K562 (cell line): ENCODE measurements around the gene MBD6. TPM values are rescaled to one million over a fixed set of nuclear protein-coding genes. Genes with fewer than 3 reads are reported as not detected.

Source experiments
- ATAC-seq: fragments of 200-7000 bp; cut with Tn5 transposase; 3 replicates; pipeline ENCODE4 v1.9.1; 2020; ENCODE audit warnings: moderate library complexity
- BruUV-seq: library from RNA; stranded (reverse); fragments of 400-500 nt; replicated peaks from 2 replicates; lab custom pipeline; 2021; lab: Mats Ljungman, UMichigan
- CTCF ChIA-PET: fragments of 300-600 bp; formaldehyde crosslinking; extraction: SDS; loops from one replicate; lab custom pipeline; 2021; ENCODE audit warnings: low intra/inter-chr PET ratio; lab: Yijun Ruan, JAX
- POLR2A ChIA-PET: fragments of 300-600, 350-650 bp; sonication (Branson Sonifier 250); formaldehyde crosslinking; extraction: SDS; loops from one replicate; lab custom pipeline; 2021; ENCODE audit warnings: antibody characterized with exemption, inconsistent platforms; lab: Yijun Ruan, JAX
- DNase-seq, 4 experiments: peaks; one replicate each; pipeline versions ENCODE4 v3.0.0 to v3.0.0-alpha.2; 2011 to 2018; ENCODE audit warnings: low spot score in 3 of 4, mixed read lengths in 3 of 4; ENCODE audit errors: extremely low read depth in 1 of 4
- FAIRE-seq: peaks from 2 replicates; lab custom pipeline; 2011; peaks lifted over from hg19 to GRCh38; lab: Jason Lieb, UNC
- H2AFZ ChIP-seq: 2 replicates; pipeline ENCODE4 v1.6.0; 2011; ENCODE audit warnings: low read depth, low read length, control low read depth, inconsistent platforms
- H3K27ac ChIP-seq: fragments of 200-600 bp; 3 replicates; pipeline ENCODE4 v1.8.0; 2011; ENCODE audit warnings: low read depth, mild to moderate bottlenecking, control low read depth, inconsistent platforms, low read length, moderate library complexity, mixed read lengths; ENCODE audit errors: extremely low read depth
- H3K27me3 ChIP-seq, 2 experiments: fragments of 300-600 bp in 1 of 2; 2 replicates in 1 of 2; 3 replicates in 1 of 2; pipeline versions ENCODE4 v1.6.0 to v1.8.0; 2011; ENCODE audit warnings: inconsistent platforms in 2 of 2, low read length in 2 of 2, mild to moderate bottlenecking in 1 of 2, mixed read lengths in 1 of 2, moderate library complexity in 1 of 2; ENCODE audit not compliant: control insufficient read depth in 2 of 2, insufficient read depth in 2 of 2
- H3K36me3 ChIP-seq: fragments of 300-600 bp; 3 replicates; pipeline ENCODE4 v1.8.0; 2011; ENCODE audit warnings: mild to moderate bottlenecking, low read length, inconsistent platforms; ENCODE audit not compliant: control insufficient read depth, insufficient read depth
- H3K4me1 ChIP-seq, 2 experiments: fragments of 200-600 bp in 1 of 2; replicated peaks in 1 of 2; 2 replicates in 1 of 2; 3 replicates in 1 of 2; pipeline versions ENCODE4 v1.5.1 to v1.8.0; 2011; ENCODE audit warnings: inconsistent platforms in 2 of 2, low read length in 2 of 2, mild to moderate bottlenecking in 1 of 2, mixed read lengths in 1 of 2, moderate library complexity in 1 of 2; ENCODE audit not compliant: control insufficient read depth in 2 of 2, insufficient read depth in 2 of 2
- H3K4me2 ChIP-seq: 2 replicates; pipeline ENCODE4 v1.6.1; 2011; ENCODE audit warnings: low read length, control low read depth, inconsistent platforms, mixed read lengths; ENCODE audit not compliant: insufficient read depth
- H3K4me3 ChIP-seq: fragments of 200-600 bp; sonication (generic), shearing (Covaris generic); 2 replicates; pipeline ENCODE4 v1.5.1; 2016; ENCODE audit warnings: control low read depth, inconsistent platforms
- H3K79me2 ChIP-seq: fragments of 200-600 bp; 3 replicates; pipeline ENCODE4 v1.8.0; 2011; ENCODE audit warnings: low read length, inconsistent platforms; ENCODE audit not compliant: control insufficient read depth, insufficient read depth
- H3K9ac ChIP-seq, 2 experiments: 2 replicates each; pipeline versions ENCODE4 v1.6.0 to v1.6.1; 2011; ENCODE audit warnings: low read depth in 2 of 2, low read length in 2 of 2, control low read depth in 1 of 2, inconsistent platforms in 1 of 2, mild to moderate bottlenecking in 1 of 2, mixed read lengths in 1 of 2; ENCODE audit not compliant: insufficient read depth in 1 of 2
- H3K9me1 ChIP-seq: one replicate; pipeline ENCODE4 v1.6.0; 2011; ENCODE audit warnings: inconsistent platforms, mild to moderate bottlenecking, low read length, moderate library complexity; ENCODE audit not compliant: control insufficient read depth, insufficient read depth
- H3K9me3 ChIP-seq: replicated peaks from 2 replicates; pipeline ENCODE4 v1.5.1; 2011; ENCODE audit warnings: low read depth, low read length, inconsistent platforms; ENCODE audit not compliant: control insufficient read depth, insufficient read depth
- H4K20me1 ChIP-seq: replicated peaks from 2 replicates; pipeline ENCODE4 v1.6.1; 2011; ENCODE audit warnings: low read length, inconsistent platforms, mixed read lengths; ENCODE audit not compliant: control insufficient read depth, insufficient read depth
- ATF3 ChIP-seq, 2 experiments: fragments of 450-650 bp in 1 of 2; sonication (generic) in 1 of 2; formaldehyde crosslinking in 1 of 2; IDR thresholded peaks in 1 of 2; conservative IDR thresholded peaks in 1 of 2; 2 replicates each; pipeline versions ENCODE4 v1.6.1 to v1.8.1; 2016 to 2023; ENCODE audit warnings: mild to moderate bottlenecking in 2 of 2, moderate library complexity in 2 of 2, inconsistent platforms in 1 of 2, missing genetic modification reagents in 1 of 2
- MLLT1 ChIP-seq, 2 experiments: fragments of 450-650 bp; IDR thresholded peaks; 2 replicates each; pipeline ENCODE4 v1.6.1; 2016
- PHF8 ChIP-seq: fragments of 200-600 bp; sonication (generic); IDR thresholded peaks from 2 replicates; pipeline ENCODE4 v1.6.1; 2012; ENCODE audit warnings: mixed run types, mild to moderate bottlenecking, inconsistent platforms, low read length, moderate library complexity, borderline replicate concordance
- TAF7 ChIP-seq: fragments of 450-650 bp; IDR thresholded peaks from 2 replicates; pipeline ENCODE4 v1.6.1; 2016; ENCODE audit warnings: missing genetic modification characterization, missing compliant biosample characterization
- ZBTB2 ChIP-seq: fragments of 450-650 bp; IDR thresholded peaks from 2 replicates; pipeline ENCODE4 v1.6.1; 2016; ENCODE audit warnings: antibody characterized with exemption
- ZC3H8 ChIP-seq: fragments of 450-650 bp; IDR thresholded peaks from 2 replicates; pipeline ENCODE4 v1.6.1; 2017
- ZFX ChIP-seq: sonication (generic); formaldehyde crosslinking; IDR thresholded peaks from 2 replicates; pipeline ENCODE4 v1.8.0; 2022; ENCODE audit warnings: mild to moderate bottlenecking, missing genetic modification reagents, moderate library complexity
- ZNF696 ChIP-seq: fragments of 250-450 bp; sonication (Bioruptor Pico); conservative IDR thresholded peaks from 2 replicates; pipeline ENCODE4 v1.4.0; 2020; ENCODE audit warnings: mild to moderate bottlenecking, moderate library complexity
- WGBS: fragments of 100-300 bp; shearing (Covaris generic); methylation state at CpG from one replicate; pipeline ENCODE4 v1.1.6; 2016; ENCODE audit warnings: low coverage, mixed read lengths; ENCODE audit not compliant: insufficient coverage; ENCODE audit errors: missing lambda C conversion rate; 5-methylcytosine and 5-hydroxymethylcytosine counted together
- in situ Hi-C: fragments of 300-500 bp; cut with MboI; formaldehyde crosslinking; loops from 4 replicates; pipeline ENCODE4 v1.15.0; 2018; ENCODE audit warnings: inconsistent platforms, mixed read lengths
- intact Hi-C: fragments of 100-400 bp; cut with micrococcal nuclease; formaldehyde crosslinking; loops from 2 replicates; pipeline ENCODE4 v1.14.2; 2022
- polyA plus RNA-seq, 8 experiments: library from polyadenylated mRNA; depleted of rRNA in 4 of 8; stranded (reverse) in 5 of 8; unstranded in 3 of 8; fragments of >200 nt; fragmentation: Nextera tagmentation in 2 of 8; fragmentation: Illumina TruSeq in 1 of 8; extraction: Ambion mirVana in 2 of 8; extraction: Trizol in 1 of 8; gene quantifications; 2 replicates each; pipeline versions ENCODE4 v1.2.1 to v1.2.3, GENCODE V29; 2011 to 2014; ENCODE audit warnings: inconsistent platforms in 1 of 8, missing spikeins in 1 of 8
- total RNA-seq, 7 experiments: library from RNA; depleted of rRNA in 6 of 7; stranded (reverse); fragments of >200 nt in 6 of 7; fragmentation: Illumina TruSeq in 2 of 7; extraction: Trizol in 2 of 7; gene quantifications; 2 replicates each; pipeline versions ENCODE4 v1.2.1 to v1.2.3, GENCODE V29; 2011 to 2021; ENCODE audit warnings: low replicate concordance in 1 of 7

Gene MBD6
- total and polyA plus RNA-seq, 9 of the 15 experiments (the other 6 are each of a cell fraction or from before 2014, with no cell fraction given) = 2.0 to 54.8 (median 3.8) TPM

GRCh38 chr12:57543581-57543980, 21.0 kb downstream of the MBD6 start:
- Histone ChIP-seq H3K9me1 (no peaks in the 10 kb centered on the region), H3K36me3 (peaks cover 58% of the 10 kb centered on the region), H3K4me1 (peaks cover 23 to 57% of the 10 kb centered on the region in 2 experiments), H2AFZ (no peak overlapping the region), H4K20me1 (no peaks in the 10 kb centered on the region), H3K4me2 (no peak overlapping the region), H3K9me3 (no peaks in the 10 kb centered on the region), H3K9ac (no peak overlapping the region), H3K4me3 (no peak overlapping the region), H3K79me2 (peaks cover 62% of the 10 kb centered on the region), H3K27ac (no peak overlapping the region; the same call in 2 of the 3 replicates), H3K27me3 (no peaks in the 10 kb centered on the region)
- FAIRE-seq (no peak), DNase-seq (no peak), ATAC-seq (no peak)
- TF ChIP-seq TAF7 (tag) (no peak), ZC3H8 (no peak), ZNF696 (CRISPR knock-in tag) (no peak), ZBTB2 (no peak), MLLT1 (IDR thresholded peaks at IDR 0.05) (no peak), ZFX (CRISPR knock-in tag) (peak; percentile 23; the same call in 1 of the 2 replicates), PHF8 (no peak), ATF3 (IDR thresholded peaks at IDR 0.05) (no peak), ATF3 (CRISPR knock-in tag; conservative IDR thresholded peaks at IDR 0.05) (no peak)
- BruUV-seq = no TSS peak
- intact Hi-C loops (no loop called here), in situ Hi-C loops (no loop called here)
- 100% methylated on average over 2 of the region's 2 CpGs for WGBS
- ChIA-PET CTCF (interaction anchor here (0.8 kb wide), 1 partner anchor 13 kb away, joined by 3 read pairs; no protein-coding TSS in a partner anchor), POLR2A (interaction anchor here (0.9 to 12.7 kb wide), 5 partner anchors 9 to 201 kb away, joined by 3 to 225 read pairs (median 11); partner anchors contain the start of genes DDIT3, MBD6 and TSPAN31)
